DMS114 treated with DMSO at 0.1 percent for 48 hours (cell line): Measurements from ENCODE around the gene CD300LG.
"Not testable (repeated sequence)": the region's sequence is repeated elsewhere in the genome, so short reads cannot be mapped to it uniquely, and the experiment has no call there.

ENCODE experiments used
- DNase-seq: peaks from one replicate; lab custom pipeline; 2025; ENCODE audit not compliant: unreplicated experiment; lab: John Stamatoyannopoulos, UW

CD300LG gene

GRCh38 chr17:43823350-43824084 is 23.5 kb upstream of the CD300LG start:
- DNase-seq: no peak

- DNase-seq: no peak
Measured at GRCh38 chr17:43825567-43825966, 21.4 kb upstream of the CD300LG start.

GRCh38 chr17:43826206-43826605 is 20.8 kb upstream of the CD300LG start:
- no peak for DNase-seq

- DNase-seq: no peak
Measured at GRCh38 chr17:43827596-43827995, 19.4 kb upstream of the CD300LG start.

- no peak for DNase-seq
Measured at GRCh38 chr17:43829738-43830137, 17.2 kb upstream of the CD300LG start.

- no peak for DNase-seq
Measured at GRCh38 chr17:43830510-43831140, 16.4 kb upstream of the CD300LG start.

- DNase-seq: no peak
Measured at GRCh38 chr17:43831633-43832032, 15.3 kb upstream of the CD300LG start.

- no peak for DNase-seq
Measured at GRCh38 chr17:43832168-43832975, 14.6 kb upstream of the CD300LG start.

- DNase-seq: peak; percentile 13
Measured at GRCh38 chr17:43832976-43833829, 13.8 kb upstream of the CD300LG start, which contains the start of gene MPP3. Gene MPP3, minus strand, starts transcription at chr17:43833146. Its CDS starts 1,240 bp downstream, at chr17:43831906.

- DNase-seq: no peak
Measured at GRCh38 chr17:43834106-43834505, 12.9 kb upstream of the CD300LG start.

GRCh38 chr17:43839670-43840108 is 7.3 kb upstream of the CD300LG start:
- no peak for DNase-seq

GRCh38 chr17:43840814-43841213 is 6.2 kb upstream of the CD300LG start:
- no peak for DNase-seq

GRCh38 chr17:43841282-43841681 is 5.7 kb upstream of the CD300LG start:
- DNase-seq: no peak

- DNase-seq: not testable (repeated sequence)
Measured at GRCh38 chr17:43842091-43842974, 4.6 kb upstream of the CD300LG start.

- DNase-seq: no peak
Measured at GRCh38 chr17:43842975-43843325, 4.0 kb upstream of the CD300LG start.

GRCh38 chr17:43844241-43844640 is 2.7 kb upstream of the CD300LG start:
- no peak for DNase-seq

GRCh38 chr17:43845766-43846165 is 1.2 kb upstream of the CD300LG start:
- no peak for DNase-seq

GRCh38 chr17:43846221-43846712 is 709 bp upstream of the CD300LG start:
- peak; percentile 27 for DNase-seq

GRCh38 chr17:43848601-43849000 is 1.6 kb downstream of the CD300LG start:
- no peak for DNase-seq

- no peak for DNase-seq
Measured at GRCh38 chr17:43849116-43849515, 2.1 kb downstream of the CD300LG start.
